ENCODE results near the gene PIK3CB. TPM values are rescaled to one million over a fixed set of nuclear protein-coding genes. Genes with fewer than 3 reads are reported as not detected.

The PIK3CB gene
- total and polyA plus RNA-seq, 11 donors: 6.9 to 38.1 (median 29.4) TPM

GRCh38 chr3:138657508-138657907, 177.2 kb downstream of the PIK3CB start:
- no peaks in the 10 kb centered on the region for H3K9me3 ChIP-seq
- DNase-seq (no peak), ATAC-seq (no peak)
- no peak for TF ChIP-seq CTCF (IDR thresholded peaks at IDR 0.05)
- no peak for TF ChIP-seq POLR2A (IDR thresholded peaks at IDR 0.05)
- no peak overlapping the region for H3K27ac ChIP-seq
- WGBS, 4 donors: 67 to 77% (median 71%) methylated on average over 2 of the region's 2 CpGs
- peaks cover 0 to 84% (median 71%) of the 10 kb centered on the region in 9 donors for H3K36me3 ChIP-seq
- no peaks in the 10 kb centered on the region for H3K4me1 ChIP-seq
- H3K4me3 ChIP-seq: no peak overlapping the region
- H3K27me3 ChIP-seq: no peaks in the 10 kb centered on the region
- intact Hi-C loops (cut with DNase I): no loop called here

GRCh38 chr3:138653567-138653966, 181.2 kb downstream of the PIK3CB start:
- TF ChIP-seq CTCF (IDR thresholded peaks at IDR 0.05): no peak
- TF ChIP-seq POLR2A (IDR thresholded peaks at IDR 0.05): no peak
- Histone ChIP-seq H3K4me3 (no peak overlapping the region), H3K9me3 (peaks cover 0 to 5% (median 0%) of the 10 kb centered on the region in 12 donors), H3K27me3 (no peaks in the 10 kb centered on the region), H3K4me1 (no peaks in the 10 kb centered on the region), H3K36me3 (peaks cover 0 to 91% (median 87%) of the 10 kb centered on the region in 9 donors), H3K27ac (no peak overlapping the region)
- ATAC-seq (no peak), DNase-seq (no peak)
- intact Hi-C loops (cut with DNase I): no loop called here

DNA sequence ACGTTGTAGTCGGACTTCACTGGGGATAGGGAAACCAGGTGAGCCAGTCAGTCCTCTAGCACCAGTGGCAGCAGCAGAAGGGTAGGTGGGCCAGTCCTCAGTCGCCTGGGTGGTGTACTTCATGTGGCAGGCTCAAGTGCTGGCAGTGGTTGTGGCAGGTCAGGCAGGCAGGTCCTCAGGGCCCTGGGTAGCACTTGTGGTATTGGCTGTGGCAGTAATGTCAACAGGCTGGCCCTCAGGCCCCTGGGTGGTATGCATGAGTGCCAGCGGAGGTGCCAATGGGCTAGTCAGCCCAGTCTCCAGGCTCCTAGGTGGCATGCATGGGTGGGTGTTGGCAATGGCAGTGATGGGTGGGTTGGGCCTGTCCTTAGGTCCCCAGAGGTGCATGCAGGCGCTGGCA, 185.6 kb downstream of the PIK3CB start:
- peaks cover 0 to 53% (median 47%) of the 10 kb centered on the region in 9 donors for H3K36me3 ChIP-seq
- intact Hi-C loops (cut with DNase I): no loop called here
- H3K27me3 ChIP-seq: no peaks in the 10 kb centered on the region
- no peaks in the 10 kb centered on the region for H3K4me1 ChIP-seq
- TF ChIP-seq POLR2A (IDR thresholded peaks at IDR 0.05) (no peak), CTCF (IDR thresholded peaks at IDR 0.05) (no peak)
- H3K4me3 ChIP-seq: no peak overlapping the region
- WGBS, 4 donors: 95 to 100% (median 98%) methylated on average over 3 to 5 of the region's 5 CpGs
- H3K27ac ChIP-seq: no peak overlapping the region
- peak in 1 of 4 donors; percentile 15 for ATAC-seq
- H3K9me3 ChIP-seq: peaks cover 0 to 45% (median 29%) of the 10 kb centered on the region in 12 donors
- no peak for DNase-seq

GRCh38 chr3:138646513-138646912, 188.2 kb downstream of the PIK3CB start:
- H3K4me1 ChIP-seq: no peaks in the 10 kb centered on the region
- H3K4me3 ChIP-seq: no peak overlapping the region
- intact Hi-C loops (cut with DNase I): no loop called here
- no peak overlapping the region for H3K27ac ChIP-seq
- no peaks in the 10 kb centered on the region for H3K27me3 ChIP-seq
- DNase-seq: no peak
- no peak for ATAC-seq
- TF ChIP-seq POLR2A (IDR thresholded peaks at IDR 0.05): no peak
- no peak for TF ChIP-seq CTCF (IDR thresholded peaks at IDR 0.05)
- peaks cover 0 to 69% (median 41%) of the 10 kb centered on the region in 12 donors for H3K9me3 ChIP-seq
- H3K36me3 ChIP-seq: peaks cover 0 to 31% (median 22%) of the 10 kb centered on the region in 9 donors

Data from heart left ventricle (tissue), 16 donors.